Spleen (tissue), 7 donors: ENCODE measurements around the gene KCNE1.

Source experiments
- CTCF ChIP-seq, 11 experiments: fragments of 200-600 bp in 7 of 11; fragments of 450-650 bp in 4 of 11; sonication (generic) in 4 of 11; IDR thresholded peaks in 8 of 11; conservative IDR thresholded peaks in 3 of 11; 1 replicate in 7 of 11; 2 replicates in 4 of 11; pipeline versions ENCODE4 v1.4.0 to v1.8.0; 2016 to 2021; ENCODE audit warnings: antibody characterized with exemption in 11 of 11, inconsistent platforms in 4 of 11, mild to moderate bottlenecking in 1 of 11
- POLR2A ChIP-seq, 3 donors: fragments of 450-650 bp; IDR thresholded peaks; one replicate each; pipeline ENCODE4 v1.5.1; 2017; ENCODE audit warnings: antibody characterized with exemption in 3 of 3, mild to moderate bottlenecking in 1 of 3
- POLR2AphosphoS5 ChIP-seq, 3 donors: sonication (generic); formaldehyde crosslinking; IDR thresholded peaks; one replicate each; pipeline ENCODE4 v1.5.1; 2017; ENCODE audit warnings: antibody characterized with exemption in 3 of 3
- donor health status: DM: no; HTN: no; CAD: no; lungs with moderate emphysema.
- donor health status: DM: no; HTN: no; CAD: no.
- donor health status: DM: no; HTN: no; CAD: no.

GRCh38 chr21:34504595-34504994 is 7.4 kb downstream of the KCNE1 start:
- TF ChIP-seq POLR2A (IDR thresholded peaks at IDR 0.05) (no peak), CTCF (IDR thresholded peaks at IDR 0.05 in 8 of 11, conservative IDR thresholded peaks at IDR 0.05 in 3 of 11) (no peak), POLR2AphosphoS5 (IDR thresholded peaks at IDR 0.05) (no peak)
